SKM-1 (cell line): ENCODE data around the gene GPATCH1.
"Not testable (repeated sequence)": the region's sequence is repeated elsewhere in the genome, so short reads cannot be mapped to it uniquely, and the experiment has no call there.

ENCODE experiments used
- DNase-seq: peaks from one replicate; lab custom pipeline; 2025; ENCODE audit not compliant: unreplicated experiment; lab: John Stamatoyannopoulos, UW

The GPATCH1 gene

DNA sequence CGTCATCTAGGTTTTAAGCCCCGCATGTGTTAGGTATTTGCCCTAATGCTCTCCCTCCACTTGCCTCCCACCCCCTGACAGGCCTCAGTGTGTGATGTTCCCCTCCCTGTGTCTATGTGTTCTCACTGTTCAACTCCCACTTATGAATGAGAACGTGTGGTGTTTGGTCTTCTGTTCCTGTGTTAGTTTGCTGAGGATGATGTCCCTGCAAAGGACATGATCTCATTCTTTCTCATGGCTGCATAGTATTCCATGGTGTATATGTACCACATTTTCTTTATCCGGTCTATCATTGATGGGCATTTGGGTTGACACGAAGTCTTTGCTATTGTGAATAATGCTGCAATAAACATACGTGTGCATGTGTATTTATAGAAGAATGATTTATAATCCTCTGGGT, 73.3 kb downstream of the GPATCH1 start:
- DNase-seq, result not testable (repeated sequence)

- DNase-seq, result no peak
Measured at GRCh38 chr19:33156334-33156733, 75.4 kb downstream of the GPATCH1 start.

GRCh38 chr19:33157906-33158305, 76.9 kb downstream of the GPATCH1 start:
- DNase-seq, result no peak

DNA sequence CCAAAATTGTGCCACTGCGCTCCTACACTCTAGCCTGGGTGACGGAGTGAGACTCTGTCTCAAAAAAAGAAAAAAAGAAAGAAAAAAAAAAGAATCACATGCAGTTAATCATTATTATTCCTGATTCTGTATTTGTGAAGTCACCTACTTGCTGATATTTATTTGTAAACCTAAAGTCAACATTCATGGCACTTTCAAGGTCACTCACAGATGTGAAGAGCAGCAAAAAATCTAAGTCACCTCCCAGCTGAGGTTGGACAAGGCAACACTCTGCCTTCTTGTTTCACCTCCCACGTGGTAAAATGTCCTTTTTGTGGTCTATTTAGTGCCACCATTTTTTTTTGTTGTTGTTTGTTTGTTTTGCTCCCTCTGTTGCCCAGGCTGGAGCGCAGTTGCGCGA, 77.4 kb downstream of the GPATCH1 start:
- DNase-seq, result no peak

GRCh38 chr19:33159149-33159548, 78.2 kb downstream of the GPATCH1 start:
- DNase-seq, result no peak

DNA sequence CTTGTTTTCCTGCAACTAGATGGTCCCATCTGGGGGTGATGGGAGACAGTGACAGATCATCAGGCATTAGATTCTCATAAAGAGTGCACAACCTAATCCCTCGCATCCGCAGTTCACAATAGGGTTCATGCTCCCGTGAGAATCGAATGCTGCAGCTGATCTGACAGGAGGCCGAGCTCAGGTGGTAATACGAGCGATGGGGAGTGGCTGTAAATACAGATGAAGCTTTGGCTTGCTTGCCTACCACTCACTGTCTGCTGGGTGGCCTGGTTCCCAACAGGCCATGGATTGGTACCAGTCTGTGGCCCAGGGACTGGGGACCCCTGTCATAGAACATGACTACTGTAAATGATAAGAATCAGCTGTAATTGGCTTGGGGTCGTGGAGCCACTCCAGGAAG, 78.9 kb downstream of the GPATCH1 start:
- no peak for DNase-seq

GRCh38 chr19:33161201-33161600, 80.2 kb downstream of the GPATCH1 start:
- peak; percentile 33 for DNase-seq

- no peak for DNase-seq
Measured at GRCh38 chr19:33163481-33163880, 82.5 kb downstream of the GPATCH1 start.

GRCh38 chr19:33166037-33166436, 85.1 kb downstream of the GPATCH1 start:
- not testable (repeated sequence) for DNase-seq

DNA sequence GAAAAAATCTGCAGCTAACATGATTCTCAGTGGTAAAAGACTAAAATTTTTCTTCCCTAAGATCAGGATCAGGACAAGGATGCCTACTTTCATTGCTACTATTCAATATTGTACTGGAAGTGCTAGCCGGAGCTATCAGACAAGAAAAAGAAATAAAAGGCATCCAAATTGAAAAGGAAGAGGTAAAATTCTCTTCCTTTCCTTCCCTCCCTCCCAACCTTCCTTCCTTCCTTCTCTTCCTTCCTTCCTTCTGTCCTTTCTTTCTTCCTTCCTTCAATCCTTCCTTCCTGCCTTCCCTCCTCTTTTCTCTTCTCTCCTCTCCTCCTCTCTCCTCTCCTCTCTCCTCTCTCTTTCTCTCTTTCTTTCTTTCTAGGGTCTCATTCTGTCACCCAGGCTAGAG, 86.5 kb downstream of the GPATCH1 start:
- DNase-seq, result no peak

DNA sequence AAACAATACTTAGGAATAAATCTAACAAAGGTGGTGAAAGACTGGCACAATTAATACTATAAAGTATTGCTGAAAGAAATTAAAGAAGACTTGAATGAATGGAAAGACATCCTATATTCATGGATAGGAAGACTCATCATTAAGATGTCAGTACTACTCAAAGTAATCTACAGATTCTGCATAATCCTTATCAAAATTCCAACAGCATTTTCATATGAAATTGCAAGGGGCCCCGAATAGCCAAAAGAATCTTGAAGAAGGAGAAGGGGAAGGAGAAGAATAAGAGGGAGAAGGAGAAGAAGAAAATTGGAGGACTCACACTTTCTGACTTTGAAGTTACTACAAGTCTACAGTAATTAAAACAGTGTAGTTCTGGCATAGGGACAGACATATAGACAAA, 87.5 kb downstream of the GPATCH1 start:
- no peak for DNase-seq

DNA sequence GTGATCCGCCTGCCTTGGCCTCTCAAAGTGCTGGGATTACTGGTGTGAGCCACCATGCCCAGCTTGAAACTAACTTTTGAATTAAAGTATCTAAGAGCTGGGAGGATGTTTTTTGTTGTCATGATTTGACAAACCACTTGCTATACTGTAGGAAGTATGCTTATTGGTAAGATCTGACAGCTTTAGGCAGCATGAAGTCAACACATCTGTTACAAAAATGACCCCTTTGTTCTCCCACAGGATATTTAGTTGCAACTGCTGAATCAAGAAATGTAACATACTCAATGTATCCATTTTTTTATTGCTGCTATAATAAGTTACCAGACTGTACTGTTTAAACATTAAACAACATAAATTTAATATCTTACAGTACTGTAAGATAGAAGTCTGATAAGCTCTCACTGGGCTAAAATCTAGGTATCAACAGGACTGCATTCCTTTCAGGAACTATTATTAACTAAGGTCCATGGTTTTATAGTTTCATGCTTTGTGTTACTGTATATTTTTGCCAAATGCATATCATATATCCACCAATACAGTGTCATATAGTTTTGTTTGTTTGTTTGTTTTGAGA, 90.3 kb downstream of the GPATCH1 start:
- no peak for DNase-seq

DNA sequence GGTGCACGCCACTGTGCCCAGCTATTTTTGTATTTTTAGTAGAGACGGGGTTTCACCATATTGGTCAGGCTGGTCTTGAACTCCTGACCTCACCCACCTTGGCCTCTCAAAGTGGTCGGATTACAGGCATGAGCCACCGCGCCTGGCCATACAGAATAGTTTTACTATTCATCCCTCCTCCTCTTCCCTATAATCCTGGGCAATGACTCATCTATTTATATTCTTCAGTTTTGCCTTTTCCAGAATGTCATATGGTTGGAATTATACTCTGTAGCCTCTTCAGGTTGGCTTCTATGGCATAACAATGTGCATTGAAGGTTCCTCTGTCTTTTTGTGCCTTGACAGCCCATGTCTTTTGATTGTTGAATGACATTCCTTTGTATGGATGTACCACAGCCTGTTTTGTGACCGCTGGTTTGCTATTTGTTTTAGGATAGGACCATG, 91.0 kb downstream of the GPATCH1 start:
- no peak for DNase-seq

GRCh38 chr19:33174186-33174585, 93.2 kb downstream of the GPATCH1 start:
- DNase-seq, result no peak

GRCh38 chr19:33175156-33175782, 94.3 kb downstream of the GPATCH1 start:
- DNase-seq, result no peak

- DNase-seq, result no peak
Measured at GRCh38 chr19:33175886-33176669, 95.1 kb downstream of the GPATCH1 start.

DNA sequence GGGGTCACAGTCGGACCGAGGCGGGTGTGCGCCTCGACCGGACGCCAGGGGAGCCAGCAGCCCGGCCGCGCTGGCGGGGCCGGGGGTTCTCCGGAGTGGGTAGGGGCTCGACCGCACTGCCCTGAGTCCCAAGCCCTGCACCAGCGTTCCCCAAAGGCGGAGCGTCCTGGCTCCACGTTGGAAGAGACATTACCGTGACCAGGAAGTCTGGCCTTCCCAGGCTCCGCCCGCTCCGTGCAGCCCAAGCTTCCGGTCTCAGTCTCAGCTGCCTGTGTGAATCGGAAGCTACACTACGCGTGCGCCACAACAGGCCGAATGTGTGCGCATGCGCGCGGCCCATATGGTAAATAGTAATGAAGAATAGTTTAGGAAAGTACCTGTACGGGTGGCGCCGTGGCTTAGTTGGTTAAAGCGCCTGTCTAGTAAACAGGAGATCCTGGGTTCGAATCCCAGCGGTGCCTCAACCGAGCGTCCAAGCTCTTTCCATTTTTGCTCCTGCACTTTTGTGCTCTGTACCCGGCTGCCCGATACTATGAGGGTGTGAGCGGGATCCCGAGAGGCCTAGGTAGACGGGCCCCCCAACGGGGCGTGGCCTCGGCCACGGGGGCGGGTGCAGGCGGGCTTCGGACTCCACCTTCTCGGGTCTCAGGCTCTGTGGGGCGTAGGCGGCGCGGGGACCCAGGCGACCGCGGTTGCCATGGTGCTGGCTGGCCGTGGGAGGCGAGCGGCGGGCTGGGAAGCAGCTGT, 95.9 kb downstream of the GPATCH1 start:
- DNase-seq, result peak; percentile 99

DNA sequence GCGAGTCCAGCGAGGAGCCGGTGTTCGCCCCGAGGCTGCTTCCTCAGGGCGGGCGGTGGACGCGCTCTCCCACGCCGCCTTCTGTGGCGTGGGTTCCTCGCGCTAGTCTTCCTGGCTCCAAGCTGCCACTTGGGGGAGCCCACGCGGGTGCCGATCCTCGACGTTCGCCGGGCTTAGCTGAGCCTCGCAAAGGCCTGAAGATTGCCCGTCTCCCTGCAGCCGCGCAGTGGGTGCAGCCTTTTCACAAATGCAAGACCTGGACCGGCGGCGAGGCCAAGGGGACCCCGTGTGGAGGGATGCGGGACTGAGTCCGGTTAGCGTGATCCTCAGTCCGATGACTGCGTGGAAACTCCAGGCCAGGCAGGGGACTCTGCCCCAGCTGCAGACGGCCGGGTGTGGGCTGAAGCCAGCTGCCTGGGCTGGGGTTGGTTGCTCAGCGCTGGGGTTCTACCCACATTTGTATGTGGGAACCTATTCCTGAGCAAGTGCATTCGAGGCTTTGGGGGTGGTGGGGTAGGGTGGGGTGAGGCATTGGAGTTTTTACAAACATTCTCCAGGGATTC, 96.5 kb downstream of the GPATCH1 start:
- no peak for DNase-seq
